HUES6 (cell line): ENCODE data around the gene ST7.
"Not testable (repeated sequence)": the region's sequence is repeated elsewhere in the genome, so short reads cannot be mapped to it uniquely, and the experiment has no call there.

Experiments used
- H3K27ac ChIP-seq: 2 replicates; pipeline ENCODE4 v1.7.0; 2013; ENCODE audit warnings: low read depth, mild to moderate bottlenecking, low read length, inconsistent platforms
- H3K27me3 ChIP-seq: 2 replicates; pipeline ENCODE4 v1.6.1; 2013; ENCODE audit warnings: low read length; ENCODE audit not compliant: control insufficient read depth, insufficient read depth
- H3K36me3 ChIP-seq: 2 replicates; pipeline ENCODE4 v1.6.1; 2013; ENCODE audit warnings: low read length; ENCODE audit not compliant: control insufficient read depth, insufficient read depth
- H3K4me1 ChIP-seq: 2 replicates; pipeline ENCODE4 v1.6.1; 2013; ENCODE audit warnings: low read length; ENCODE audit not compliant: control insufficient read depth, insufficient read depth
- H3K4me3 ChIP-seq: 2 replicates; pipeline ENCODE4 v1.5.1; 2013; ENCODE audit warnings: low read depth, low read length
- H3K9ac ChIP-seq: one replicate; pipeline ENCODE4 v1.6.1; 2013; ENCODE audit warnings: mild to moderate bottlenecking, low read length
- H3K9me3 ChIP-seq: 2 replicates; pipeline ENCODE4 v1.6.1; 2013; ENCODE audit warnings: low read depth, low read length; ENCODE audit not compliant: control insufficient read depth, insufficient read depth

ST7 gene

GRCh38 chr7:116963234-116963633, 9.9 kb downstream of the ST7 start:
- H3K27ac ChIP-seq = no peak overlapping the region
- H3K4me1 ChIP-seq = no peaks in the 10 kb centered on the region; the same call in 1 of the 2 replicates
- H3K27me3 ChIP-seq = no peaks in the 10 kb centered on the region
- no peaks in the 10 kb centered on the region for H3K36me3 ChIP-seq
- H3K4me3 ChIP-seq = no peak overlapping the region
- H3K9ac ChIP-seq = no peak overlapping the region
- no peaks in the 10 kb centered on the region for H3K9me3 ChIP-seq

DNA sequence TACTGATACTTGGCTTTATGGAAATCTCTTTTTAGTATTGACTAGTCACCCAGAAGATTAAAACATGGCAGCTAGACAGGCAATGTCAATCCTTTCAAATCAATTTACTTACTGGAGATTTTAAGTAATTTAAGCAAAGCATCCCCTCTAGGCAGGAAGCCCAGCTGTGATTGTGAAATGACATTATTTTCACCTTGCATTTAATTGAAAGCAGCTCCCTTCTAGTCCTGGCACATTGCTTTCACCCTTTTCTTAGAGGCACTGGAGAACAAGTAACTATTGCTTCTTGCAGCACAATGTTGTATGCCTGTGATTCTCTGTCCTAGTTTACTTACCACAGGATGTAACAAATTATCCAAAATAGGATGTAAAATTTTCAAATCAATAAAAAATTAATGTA, 13.3 kb downstream of the ST7 start:
- no peaks in the 10 kb centered on the region for H3K27me3 ChIP-seq
- H3K9me3 ChIP-seq = no peaks in the 10 kb centered on the region
- no peak overlapping the region for H3K4me3 ChIP-seq
- no peak overlapping the region for H3K27ac ChIP-seq
- H3K9ac ChIP-seq = no peak overlapping the region
- H3K36me3 ChIP-seq = no peaks in the 10 kb centered on the region
- peaks cover 27% of the 10 kb centered on the region for H3K4me1 ChIP-seq

GRCh38 chr7:116967254-116967922, 14.1 kb downstream of the ST7 start:
- Histone ChIP-seq H3K36me3 (no peaks in the 10 kb centered on the region), H3K27me3 (no peaks in the 10 kb centered on the region), H3K9ac (no peak overlapping the region), H3K9me3 (no peaks in the 10 kb centered on the region), H3K4me1 (peaks cover 35% of the 10 kb centered on the region), H3K27ac (no peak overlapping the region), H3K4me3 (no peak overlapping the region)

GRCh38 chr7:116967983-116968382, 14.7 kb downstream of the ST7 start:
- Histone ChIP-seq H3K9me3 (no peaks in the 10 kb centered on the region), H3K27me3 (no peaks in the 10 kb centered on the region)

GRCh38 chr7:116968631-116969030, 15.3 kb downstream of the ST7 start:
- Histone ChIP-seq H3K9me3 (no peaks in the 10 kb centered on the region), H3K4me3 (no peak overlapping the region), H3K27ac (no peak overlapping the region), H3K9ac (no peak overlapping the region), H3K36me3 (no peaks in the 10 kb centered on the region), H3K27me3 (no peaks in the 10 kb centered on the region), H3K4me1 (peaks cover 37% of the 10 kb centered on the region)

More at GRCh38 chr7:116967983-116968382, 14.7 kb downstream of the ST7 start:
- H3K4me3 ChIP-seq = no peak overlapping the region
- no peak overlapping the region for H3K9ac ChIP-seq
- no peaks in the 10 kb centered on the region for H3K36me3 ChIP-seq
- H3K27ac ChIP-seq = no peak overlapping the region
- peaks cover 37% of the 10 kb centered on the region for H3K4me1 ChIP-seq

DNA sequence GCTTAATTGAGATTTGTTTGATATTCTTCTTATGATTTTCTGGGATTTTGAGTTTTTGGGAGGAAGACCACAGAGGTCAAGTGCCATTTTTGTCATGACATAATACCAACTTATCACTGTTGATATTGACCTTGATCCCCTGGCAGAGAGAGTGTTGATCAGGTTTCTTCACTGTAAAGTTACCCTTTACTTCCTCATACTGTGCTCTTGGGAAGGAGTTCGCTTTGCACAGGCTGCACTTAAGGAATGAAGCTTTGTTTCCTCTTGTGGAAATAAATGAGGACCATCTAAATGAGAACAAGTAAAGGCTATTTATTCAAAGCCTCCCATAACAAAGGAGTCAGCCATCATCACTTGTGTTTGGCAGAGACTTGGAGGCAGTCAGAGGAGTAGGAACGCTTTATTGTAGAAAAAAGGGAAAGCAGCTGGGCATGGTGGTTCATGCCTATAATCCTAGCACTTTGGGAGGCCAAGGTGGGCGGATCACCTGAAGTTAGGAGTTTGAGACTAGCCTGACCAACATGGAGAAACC, 16.1 kb downstream of the ST7 start:
- H3K27ac ChIP-seq = no peak overlapping the region
- peaks cover 37% of the 10 kb centered on the region for H3K4me1 ChIP-seq
- H3K36me3 ChIP-seq = no peaks in the 10 kb centered on the region
- H3K9ac ChIP-seq = no peak overlapping the region
- H3K9me3 ChIP-seq = no peaks in the 10 kb centered on the region
- H3K4me3 ChIP-seq = no peak overlapping the region
- H3K27me3 ChIP-seq = no peaks in the 10 kb centered on the region

DNA sequence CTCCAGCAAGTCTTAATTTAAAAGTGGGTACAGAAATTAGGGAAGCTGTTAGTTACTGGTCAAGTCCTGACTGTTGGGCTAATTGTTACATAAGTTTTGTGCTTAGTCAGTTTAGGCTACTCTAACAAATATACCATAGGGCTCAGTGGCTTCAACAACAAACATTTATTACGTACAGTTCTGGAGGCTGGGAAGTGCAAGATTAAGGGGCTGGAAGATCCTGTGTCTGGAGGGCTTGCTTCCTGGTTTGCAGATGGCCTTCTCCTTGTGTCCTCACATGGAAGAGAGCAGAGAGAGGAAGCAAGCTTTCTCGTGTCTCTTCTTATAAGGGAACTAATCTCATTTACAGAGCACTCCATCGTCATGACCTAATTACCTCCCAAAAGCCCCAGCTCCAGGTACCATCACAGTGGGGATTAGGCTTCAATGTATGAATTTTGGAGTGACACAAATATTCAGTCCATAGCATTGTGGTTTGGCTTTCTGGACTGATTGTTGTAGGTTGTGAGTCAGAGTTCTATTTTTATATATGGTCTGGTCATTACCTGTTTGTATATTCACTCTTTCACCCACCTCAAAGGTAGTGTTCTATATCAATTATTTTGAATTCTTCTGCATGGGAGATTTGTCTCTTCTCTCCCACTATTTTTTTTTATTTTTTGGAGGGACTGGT, 17.1 kb downstream of the ST7 start:
- H3K36me3 ChIP-seq = no peaks in the 10 kb centered on the region
- no peaks in the 10 kb centered on the region for H3K27me3 ChIP-seq
- no peaks in the 10 kb centered on the region for H3K9me3 ChIP-seq
- no peak overlapping the region for H3K4me3 ChIP-seq
- no peak overlapping the region for H3K27ac ChIP-seq
- no peak overlapping the region for H3K9ac ChIP-seq
- peaks cover 37% of the 10 kb centered on the region for H3K4me1 ChIP-seq

GRCh38 chr7:116971153-116971552, 17.9 kb downstream of the ST7 start:
- not testable (repeated sequence) for H3K27me3 ChIP-seq, H3K4me3 ChIP-seq, H3K27ac ChIP-seq, H3K36me3 ChIP-seq, H3K9ac ChIP-seq, H3K9me3 ChIP-seq
- peaks cover 37% of the 10 kb centered on the region for H3K4me1 ChIP-seq

GRCh38 chr7:116971869-116972268, 18.6 kb downstream of the ST7 start:
- H3K36me3 ChIP-seq = no peaks in the 10 kb centered on the region
- no peaks in the 10 kb centered on the region for H3K9me3 ChIP-seq
- H3K27ac ChIP-seq = no peak overlapping the region
- no peak overlapping the region for H3K9ac ChIP-seq
- H3K4me3 ChIP-seq = no peak overlapping the region
- no peaks in the 10 kb centered on the region for H3K27me3 ChIP-seq
- H3K4me1 ChIP-seq = peaks cover 37% of the 10 kb centered on the region

DNA sequence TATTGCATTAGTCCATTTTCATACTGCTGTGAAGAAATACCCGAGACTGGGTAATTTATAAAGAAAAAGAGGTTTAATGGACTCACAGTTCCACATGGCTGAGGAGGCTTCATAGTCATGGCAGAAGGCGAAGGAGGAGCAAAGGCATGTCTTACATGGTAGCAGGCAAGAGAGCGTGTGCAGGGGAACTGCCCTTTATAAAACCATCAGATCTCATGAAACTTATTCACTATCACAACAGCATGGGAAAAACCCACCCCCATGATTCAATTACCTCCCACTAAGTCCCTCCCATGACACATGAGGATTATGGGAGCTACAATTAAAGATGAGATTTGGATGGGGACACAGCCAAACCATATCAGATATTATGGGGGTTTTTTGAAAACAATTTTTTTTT, 21.7 kb downstream of the ST7 start:
- not testable (repeated sequence) for H3K27ac ChIP-seq, H3K9ac ChIP-seq, H3K4me3 ChIP-seq, H3K27me3 ChIP-seq, H3K36me3 ChIP-seq, H3K9me3 ChIP-seq
- peaks cover 22% of the 10 kb centered on the region for H3K4me1 ChIP-seq

GRCh38 chr7:116977172-116977571, 23.9 kb downstream of the ST7 start:
- no peak overlapping the region for H3K27ac ChIP-seq
- H3K4me3 ChIP-seq = no peak overlapping the region
- no peaks in the 10 kb centered on the region for H3K36me3 ChIP-seq
- H3K9ac ChIP-seq = no peak overlapping the region
- no peaks in the 10 kb centered on the region for H3K9me3 ChIP-seq
- H3K4me1 ChIP-seq = peaks cover 4% of the 10 kb centered on the region
- no peaks in the 10 kb centered on the region for H3K27me3 ChIP-seq
